NB4 (cell line): ENCODE data around the gene UBE2K.
"Not testable (repeated sequence)": the region's sequence is repeated elsewhere in the genome, so short reads cannot be mapped to it uniquely, and the experiment has no call there.

Source experiments
- CTCF ChIP-seq: IDR thresholded peaks from one replicate; pipeline ENCODE4 v1.5.1; 2012; ENCODE audit warnings: low read depth, low read length
- MAX ChIP-seq: IDR thresholded peaks from 2 replicates; pipeline ENCODE4 v1.6.1; 2011; ENCODE audit warnings: low read depth, low read length
- POLR2A ChIP-seq: IDR thresholded peaks from 2 replicates; pipeline ENCODE4 v1.6.1; 2011; ENCODE audit warnings: mild to moderate bottlenecking; ENCODE audit not compliant: insufficient read length; ENCODE audit errors: extremely low read depth

GRCh38 chr4:39813033-39813432, 115.1 kb downstream of the UBE2K start:
- TF ChIP-seq CTCF, POLR2A, MAX: not testable (repeated sequence)
